ENCODE data around the gene GRM8. TPM values are rescaled to one million over a fixed set of nuclear protein-coding genes. Genes with fewer than 3 reads are reported as not detected.

Gene GRM8
- total RNA-seq, 1 experiment from 2014 or later = 0.40 TPM

DNA sequence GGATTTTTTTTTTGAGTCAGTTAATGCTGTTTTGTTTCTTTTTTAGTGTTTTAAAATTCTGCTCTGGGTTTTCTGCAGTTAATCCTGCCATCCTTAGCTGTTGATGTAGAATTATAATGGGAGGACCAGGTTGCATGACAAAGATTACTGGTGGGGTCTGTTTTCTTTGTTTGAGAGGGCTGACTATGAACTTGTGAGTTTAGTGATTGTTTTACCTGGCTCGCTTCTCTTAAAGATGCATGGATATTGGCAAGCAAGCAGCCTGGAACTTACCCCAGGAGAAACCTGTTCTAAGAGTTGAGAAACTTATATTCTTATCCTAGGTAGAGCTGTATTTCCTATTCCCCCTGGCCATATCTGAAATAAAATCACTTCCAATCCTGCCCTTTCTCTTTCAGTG, 727.8 kb downstream of the GRM8 start:
- H3K9me3 Mint-ChIP-seq (ENCODE audit: low read depth, unreplicated experiment) = peaks cover 5% of the 10 kb centered on the region
- H3K36me3 Mint-ChIP-seq (ENCODE audit: insufficient read depth, unreplicated experiment) = no peaks in the 10 kb centered on the region
- BruUV-seq (replicated peaks) = no TSS peak
- TF ChIP-seq CTCF (IDR thresholded peaks at IDR 0.05; ENCODE audit: unreplicated experiment) = no peak
- intact Hi-C loops (cut with micrococcal nuclease; ENCODE audit: unreplicated experiment) = no loop called here
- H3K27ac Mint-ChIP-seq (ENCODE audit: unreplicated experiment) = no peak overlapping the region
- CTCF ChIA-PET = interaction anchor here (0.5 kb wide), 1 partner anchor 34 kb away, joined by 6 read pairs; no protein-coding TSS in a partner anchor
- no peak overlapping the region for H3K4me3 Mint-ChIP-seq (ENCODE audit: low read depth, unreplicated experiment)
- H3K27me3 Mint-ChIP-seq (ENCODE audit: unreplicated experiment) = no peaks in the 10 kb centered on the region
- H3K4me1 Mint-ChIP-seq (ENCODE audit: low read depth, unreplicated experiment) = no peaks in the 10 kb centered on the region
- no peak for DNase-seq

DNA sequence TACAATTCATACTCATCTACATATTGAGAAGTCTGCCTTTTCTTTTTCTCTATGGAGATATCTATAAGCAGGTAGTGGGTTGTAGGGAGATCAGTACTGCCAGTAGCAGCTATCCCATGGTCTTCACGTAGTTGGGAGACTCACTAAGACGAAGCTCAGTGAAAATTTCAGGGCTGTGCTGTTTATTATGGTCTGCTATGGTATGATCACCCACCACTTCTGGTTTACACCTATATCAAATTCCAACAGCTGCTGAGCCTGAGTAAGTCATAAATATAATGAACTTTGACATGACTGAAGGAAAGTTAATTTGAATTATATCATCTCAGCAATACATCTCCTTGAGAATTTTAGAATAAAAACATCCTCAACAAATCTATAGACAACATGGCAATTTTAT, 741.7 kb downstream of the GRM8 start:
- no peak for TF ChIP-seq CTCF (IDR thresholded peaks at IDR 0.05; ENCODE audit: unreplicated experiment)
- CTCF ChIA-PET = no interaction called here
- H3K36me3 Mint-ChIP-seq (ENCODE audit: insufficient read depth, unreplicated experiment) = no peaks in the 10 kb centered on the region
- H3K4me1 Mint-ChIP-seq (ENCODE audit: low read depth, unreplicated experiment) = no peaks in the 10 kb centered on the region
- H3K4me3 Mint-ChIP-seq (ENCODE audit: low read depth, unreplicated experiment) = no peak overlapping the region
- peaks cover 2% of the 10 kb centered on the region for H3K9me3 Mint-ChIP-seq (ENCODE audit: low read depth, unreplicated experiment)
- BruUV-seq (replicated peaks) = no TSS peak
- no peaks in the 10 kb centered on the region for H3K27me3 Mint-ChIP-seq (ENCODE audit: unreplicated experiment)
- H3K27ac Mint-ChIP-seq (ENCODE audit: unreplicated experiment) = no peak overlapping the region
- DNase-seq = no peak
- intact Hi-C loops (cut with micrococcal nuclease; ENCODE audit: unreplicated experiment) = no loop called here

GRCh38 chr7:126501617-126502016, 751.1 kb downstream of the GRM8 start:
- H3K36me3 Mint-ChIP-seq (ENCODE audit: insufficient read depth, unreplicated experiment) = no peaks in the 10 kb centered on the region
- no peak for TF ChIP-seq CTCF (IDR thresholded peaks at IDR 0.05; ENCODE audit: unreplicated experiment)
- intact Hi-C loops (cut with micrococcal nuclease; ENCODE audit: unreplicated experiment) = no loop called here
- peaks cover 9% of the 10 kb centered on the region for H3K9me3 Mint-ChIP-seq (ENCODE audit: low read depth, unreplicated experiment)
- CTCF ChIA-PET = no interaction called here
- no peaks in the 10 kb centered on the region for H3K27me3 Mint-ChIP-seq (ENCODE audit: unreplicated experiment)
- no TSS peak for BruUV-seq (replicated peaks)
- DNase-seq = no peak
- no peaks in the 10 kb centered on the region for H3K4me1 Mint-ChIP-seq (ENCODE audit: low read depth, unreplicated experiment)
- no peak overlapping the region for H3K4me3 Mint-ChIP-seq (ENCODE audit: low read depth, unreplicated experiment)
- H3K27ac Mint-ChIP-seq (ENCODE audit: unreplicated experiment) = no peak overlapping the region

DNA sequence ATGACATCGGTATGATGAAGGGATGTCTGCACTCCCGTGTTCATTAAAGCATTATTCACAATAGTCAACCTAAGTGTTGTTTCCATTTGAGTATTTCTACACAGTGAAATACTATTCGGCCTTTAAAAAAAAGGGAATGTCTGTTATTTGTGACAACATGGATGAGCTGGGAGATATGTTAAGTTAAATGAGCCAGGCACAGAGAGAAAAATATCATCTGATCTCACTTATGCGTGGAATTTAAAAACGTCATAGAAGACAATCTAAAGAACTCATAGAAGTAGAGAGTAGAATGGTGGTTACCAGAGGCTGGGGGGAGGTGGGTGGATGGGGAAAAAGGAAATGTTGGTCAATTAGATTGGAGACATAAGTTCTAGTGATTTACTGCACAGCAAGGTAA, 753.3 kb downstream of the GRM8 start:
- CTCF ChIA-PET = no interaction called here
- Mint-ChIP-seq H3K4me3 (ENCODE audit: low read depth, unreplicated experiment) (no peak overlapping the region), H3K9me3 (ENCODE audit: low read depth, unreplicated experiment) (peaks cover 4% of the 10 kb centered on the region), H3K27ac (ENCODE audit: unreplicated experiment) (no peak overlapping the region), H3K27me3 (ENCODE audit: unreplicated experiment) (no peaks in the 10 kb centered on the region), H3K4me1 (ENCODE audit: low read depth, unreplicated experiment) (peaks cover 8% of the 10 kb centered on the region), H3K36me3 (ENCODE audit: insufficient read depth, unreplicated experiment) (no peaks in the 10 kb centered on the region)
- TF ChIP-seq CTCF (IDR thresholded peaks at IDR 0.05; ENCODE audit: unreplicated experiment) = no peak
- intact Hi-C loops (cut with micrococcal nuclease; ENCODE audit: unreplicated experiment) = no loop called here
- no TSS peak for BruUV-seq (replicated peaks)
- no peak for DNase-seq
